GM12891 (cell line): Measurements from ENCODE around the gene HDAC5.
A peak's percentile ranks its signal among the peaks of the same experiment; 100 is the strongest.

Experiments
- DNase-seq: peaks from one replicate; pipeline ENCODE4 v3.0.0; 2011; ENCODE audit warnings: low spot score; ENCODE audit not compliant: insufficient read length
- FAIRE-seq: peaks from 2 replicates; lab custom pipeline; 2011; peaks lifted over from hg19 to GRCh38; lab: Jason Lieb, UNC
- PAX5 ChIP-seq: IDR thresholded peaks from 2 replicates; pipeline ENCODE4 v1.6.1; 2011; ENCODE audit warnings: low read length, moderate library complexity, mild to moderate bottlenecking; ENCODE audit not compliant: insufficient read depth, severe bottlenecking
- POLR2A ChIP-seq: IDR thresholded peaks from 2 replicates; pipeline ENCODE4 v1.6.1; 2011; ENCODE audit warnings: low read depth, low read length, control low read depth
- POLR2AphosphoS5 ChIP-seq: IDR thresholded peaks from 2 replicates; pipeline ENCODE4 v1.6.1; 2011; ENCODE audit warnings: low read depth, low read length, control low read depth
- POU2F2 ChIP-seq: IDR thresholded peaks from 2 replicates; pipeline ENCODE4 v1.6.1; 2011; ENCODE audit warnings: low read depth, mild to moderate bottlenecking, control low read depth, low read length, moderate library complexity
- SPI1 ChIP-seq: IDR thresholded peaks from 2 replicates; pipeline ENCODE4 v1.6.1; 2011; ENCODE audit warnings: low read depth, low read length, control low read depth
- TAF1 ChIP-seq: IDR thresholded peaks from 2 replicates; pipeline ENCODE4 v1.6.1; 2011; ENCODE audit warnings: low read depth, low read length, control low read depth

HDAC5 gene

GRCh38 chr17:44097110-44097958, 26.1 kb downstream of the HDAC5 start:
- no peak for TF ChIP-seq POU2F2
- no peak for TF ChIP-seq POLR2A
- TF ChIP-seq SPI1, result no peak
- TF ChIP-seq POLR2AphosphoS5, result no peak
- no peak for TF ChIP-seq PAX5
- no peak for TF ChIP-seq TAF1
- peak; percentile 31 for FAIRE-seq
- DNase-seq, result no peak

GRCh38 chr17:44095647-44096496, 27.6 kb downstream of the HDAC5 start:
- TF ChIP-seq POLR2AphosphoS5 (no peak), SPI1 (peak; percentile 62)
- DNase-seq (no peak), FAIRE-seq (peak; percentile 76)

GRCh38 chr17:44095388-44095646, 28.1 kb downstream of the HDAC5 start:
- TF ChIP-seq PAX5, result no peak
- no peak for TF ChIP-seq POLR2AphosphoS5
- no peak for TF ChIP-seq TAF1
- TF ChIP-seq SPI1, result no peak
- no peak for TF ChIP-seq POLR2A
- no peak for TF ChIP-seq POU2F2
- FAIRE-seq (no peak), DNase-seq (no peak)

- FAIRE-seq, result no peak
- no peak for TF ChIP-seq POLR2A
- TF ChIP-seq POU2F2, result no peak
- TF ChIP-seq PAX5, result no peak
- no peak for TF ChIP-seq TAF1
- TF ChIP-seq SPI1, result no peak
- no peak for TF ChIP-seq POLR2AphosphoS5
- DNase-seq, result no peak
Observed at GRCh38 chr17:44094701-44095387, 28.6 kb downstream of the HDAC5 start.

GRCh38 chr17:44093231-44093900, 30.1 kb downstream of the HDAC5 start:
- DNase-seq (no peak), FAIRE-seq (no peak)
- TF ChIP-seq PAX5 (no peak), POLR2AphosphoS5 (no peak), TAF1 (no peak), POU2F2 (no peak), POLR2A (no peak), SPI1 (no peak)

- FAIRE-seq (no peak), DNase-seq (no peak)
- TF ChIP-seq POLR2A (no peak), TAF1 (no peak), SPI1 (no peak), PAX5 (no peak)
Observed at GRCh38 chr17:44092051-44092450, 31.4 kb downstream of the HDAC5 start.

- no peak for TF ChIP-seq SPI1
- TF ChIP-seq PAX5, result no peak
- TF ChIP-seq POLR2AphosphoS5, result no peak
- no peak for TF ChIP-seq POU2F2
- no peak for TF ChIP-seq TAF1
- TF ChIP-seq POLR2A, result no peak
- no peak for FAIRE-seq
- no peak for DNase-seq
Observed at GRCh38 chr17:44091200-44091997, 32.0 kb downstream of the HDAC5 start.

- no peak for FAIRE-seq
- no peak for DNase-seq
- TF ChIP-seq POU2F2 (no peak), SPI1 (no peak), POLR2AphosphoS5 (no peak), TAF1 (no peak), POLR2A (no peak), PAX5 (no peak)
Observed at GRCh38 chr17:44088254-44088653, 35.2 kb downstream of the HDAC5 start.

- DNase-seq, result no peak
- TF ChIP-seq POLR2AphosphoS5 (no peak), POU2F2 (no peak), POLR2A (no peak), TAF1 (no peak), SPI1 (no peak), PAX5 (no peak)
Observed at GRCh38 chr17:44087319-44087718, 36.1 kb downstream of the HDAC5 start.

More at GRCh38 chr17:44087319-44087718, 36.1 kb downstream of the HDAC5 start:
- FAIRE-seq, result no peak
